Subcutaneous adipose tissue (tissue), 4 donors: Measurements from ENCODE around the gene CAMSAP1. TPM values are rescaled to one million over a fixed set of nuclear protein-coding genes. Genes with fewer than 3 reads are reported as not detected.

Source experiments
- total RNA-seq, 4 donors: library from RNA; depleted of rRNA; stranded (reverse); fragments of >200 nt; gene quantifications; one replicate each; pipeline ENCODE4 v1.1.0, GENCODE V29; 2016
- TF ChIP-seq, protein P1 (sequence below): fragments of 450-650 bp; IDR thresholded peaks from one replicate; pipeline ENCODE4 v1.5.1; 2016; ENCODE audit warnings: low read depth, mild to moderate bottlenecking, control low read depth, antibody characterized with exemption, moderate library complexity

Gene CAMSAP1
- total RNA-seq, 4 donors from 2014 or later = 23.6 to 35.0 (median 24.1) TPM

DNA sequence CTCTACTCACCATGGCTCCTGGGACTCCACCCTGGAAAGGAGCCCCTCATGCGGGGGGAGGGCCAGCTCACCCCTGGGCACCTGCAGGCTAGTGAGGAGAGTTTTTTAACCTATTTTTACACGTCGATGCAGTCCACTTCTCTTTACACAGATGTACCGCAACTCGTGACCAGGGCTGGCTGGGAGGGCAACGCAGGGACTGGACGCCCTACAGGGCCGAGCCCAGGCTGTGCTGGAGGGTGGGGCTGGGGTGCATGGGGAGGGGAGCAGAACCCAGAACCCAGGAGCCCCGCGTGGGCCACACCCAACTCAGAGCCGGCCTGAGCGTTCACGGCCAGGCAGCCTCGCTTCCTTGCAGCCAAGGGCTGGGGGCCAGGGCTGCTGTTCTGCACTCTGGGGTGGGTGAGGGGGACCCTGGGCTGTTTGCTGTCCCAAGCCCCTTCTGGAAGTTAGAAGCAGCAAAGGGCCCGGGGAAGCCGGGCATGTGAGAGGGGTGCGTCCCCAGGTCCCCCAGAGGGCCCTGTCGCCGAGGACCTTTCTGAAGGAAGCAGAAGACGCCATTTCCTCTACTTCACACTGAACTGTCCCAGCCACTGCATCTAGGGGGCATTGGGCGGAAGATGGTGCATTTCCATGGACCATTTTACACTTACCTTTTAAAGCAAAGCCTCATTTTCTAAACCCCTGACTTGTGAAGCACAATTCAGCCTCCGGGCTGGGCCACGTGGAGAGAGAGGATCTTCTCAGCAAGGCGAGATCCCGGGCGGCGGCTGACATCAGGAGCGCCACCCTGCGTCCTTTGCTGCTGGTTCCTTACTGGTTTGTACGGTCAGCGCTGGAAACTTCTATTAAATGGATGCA, 114.8 kb downstream of the CAMSAP1 start:
- TF ChIP-seq, protein P1, sequence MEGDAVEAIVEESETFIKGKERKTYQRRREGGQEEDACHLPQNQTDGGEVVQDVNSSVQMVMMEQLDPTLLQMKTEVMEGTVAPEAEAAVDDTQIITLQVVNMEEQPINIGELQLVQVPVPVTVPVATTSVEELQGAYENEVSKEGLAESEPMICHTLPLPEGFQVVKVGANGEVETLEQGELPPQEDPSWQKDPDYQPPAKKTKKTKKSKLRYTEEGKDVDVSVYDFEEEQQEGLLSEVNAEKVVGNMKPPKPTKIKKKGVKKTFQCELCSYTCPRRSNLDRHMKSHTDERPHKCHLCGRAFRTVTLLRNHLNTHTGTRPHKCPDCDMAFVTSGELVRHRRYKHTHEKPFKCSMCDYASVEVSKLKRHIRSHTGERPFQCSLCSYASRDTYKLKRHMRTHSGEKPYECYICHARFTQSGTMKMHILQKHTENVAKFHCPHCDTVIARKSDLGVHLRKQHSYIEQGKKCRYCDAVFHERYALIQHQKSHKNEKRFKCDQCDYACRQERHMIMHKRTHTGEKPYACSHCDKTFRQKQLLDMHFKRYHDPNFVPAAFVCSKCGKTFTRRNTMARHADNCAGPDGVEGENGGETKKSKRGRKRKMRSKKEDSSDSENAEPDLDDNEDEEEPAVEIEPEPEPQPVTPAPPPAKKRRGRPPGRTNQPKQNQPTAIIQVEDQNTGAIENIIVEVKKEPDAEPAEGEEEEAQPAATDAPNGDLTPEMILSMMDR = no peak

DNA sequence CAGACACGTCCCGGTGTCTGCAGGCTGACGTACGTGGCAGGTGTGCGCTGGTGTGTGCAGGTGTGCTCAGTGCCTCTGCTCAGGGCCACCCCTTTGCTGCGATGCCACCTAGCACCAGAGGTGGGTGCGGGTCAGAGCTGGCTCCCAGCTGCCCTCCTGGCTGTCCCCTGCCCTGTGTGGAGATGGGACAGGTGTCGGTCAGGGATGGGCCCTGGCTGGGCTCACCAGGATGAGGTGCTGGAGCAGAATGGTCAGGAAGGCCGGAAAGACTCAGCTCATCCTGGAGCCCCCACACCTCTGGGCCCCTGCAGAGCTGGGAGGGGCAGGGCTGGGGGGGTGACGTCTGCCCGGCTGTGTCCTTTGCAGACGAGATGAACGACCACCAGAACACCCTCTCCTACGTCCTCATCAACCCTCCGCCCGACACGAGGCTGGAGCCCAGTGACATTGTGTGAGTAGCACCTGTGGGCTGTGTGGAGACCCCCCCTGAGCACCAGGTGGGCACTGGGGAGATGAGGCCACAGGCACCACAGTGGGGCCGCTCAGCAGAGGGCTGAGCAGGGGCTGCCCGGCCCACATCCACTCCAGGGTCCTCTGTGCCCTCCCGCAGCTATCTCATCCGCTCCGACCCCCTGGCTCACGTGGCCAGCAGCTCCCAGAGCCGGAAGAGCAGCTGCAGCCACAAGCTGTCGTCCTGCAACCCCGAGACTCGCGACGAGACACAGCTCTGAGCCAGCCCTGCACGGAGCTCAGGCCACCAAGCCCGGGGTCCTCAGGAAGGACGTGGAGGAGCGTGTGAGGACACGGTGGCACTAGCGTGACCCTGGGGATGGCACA, 115.7 kb downstream of the CAMSAP1 start:
- TF ChIP-seq, protein P1 = no peak

DNA sequence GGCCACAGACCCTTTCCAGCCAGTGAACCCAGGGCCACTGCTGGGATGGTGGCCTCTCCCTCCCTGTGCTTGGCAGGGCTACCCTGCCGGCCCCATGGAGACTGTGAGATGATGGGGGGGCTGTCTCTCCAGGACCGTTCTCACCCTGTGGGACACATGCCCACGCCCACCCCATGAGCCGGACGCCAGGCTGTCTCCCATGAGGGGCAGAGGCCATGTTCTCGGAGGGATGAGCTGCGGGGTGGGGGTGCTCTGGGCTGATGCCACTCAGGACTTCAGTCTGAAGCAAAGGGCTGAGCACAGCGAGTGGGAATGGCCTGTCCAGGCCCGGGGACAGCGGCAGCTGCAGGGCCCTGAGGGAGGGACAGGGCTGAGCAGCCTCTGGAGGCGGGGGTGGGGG, 116.5 kb downstream of the CAMSAP1 start:
- TF ChIP-seq, protein P1 = no peak

DNA sequence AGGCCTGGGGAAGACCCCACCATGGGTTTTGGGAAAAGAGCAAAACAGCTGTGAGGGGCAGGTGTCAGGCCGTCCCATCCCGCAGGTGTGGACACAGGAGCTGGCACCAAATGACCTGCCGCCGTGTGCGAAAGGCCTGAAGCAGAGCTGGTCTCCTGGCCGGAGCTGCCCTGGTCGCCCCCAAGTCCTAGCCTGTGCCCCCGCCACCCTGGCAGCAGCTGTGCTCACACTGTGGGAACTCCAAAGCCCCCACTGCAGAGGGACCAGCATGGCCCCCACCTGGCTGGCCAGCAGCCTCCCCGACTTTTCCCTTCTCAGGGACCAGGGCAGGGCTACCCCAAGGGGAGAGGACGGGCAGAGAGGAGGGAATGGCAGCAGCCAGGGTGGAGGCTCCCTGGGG, 117.0 kb downstream of the CAMSAP1 start:
- TF ChIP-seq, protein P1 = no peak

DNA sequence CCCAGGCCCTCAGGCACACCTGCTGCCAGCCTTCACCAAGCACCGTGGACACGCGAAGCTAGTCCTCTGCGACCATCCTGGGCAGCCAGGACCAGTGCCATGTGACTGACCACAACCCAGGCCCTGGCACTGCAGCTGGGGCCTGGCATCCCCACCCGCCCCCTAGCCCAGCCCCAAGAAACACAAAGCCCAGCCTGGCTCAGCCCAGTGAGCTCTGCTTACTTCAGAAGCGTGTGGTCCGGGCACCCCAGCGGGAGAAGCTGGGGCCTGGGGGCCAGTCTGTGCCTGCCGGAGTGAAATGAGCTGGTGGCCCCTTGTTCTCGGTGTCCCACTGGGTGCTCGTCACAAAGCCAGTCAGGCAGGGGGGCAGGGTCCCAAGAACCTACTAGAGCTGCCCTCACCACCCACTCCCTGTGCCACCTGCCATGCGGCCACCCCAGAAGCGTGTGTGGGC, 117.5 kb downstream of the CAMSAP1 start:
- TF ChIP-seq, protein P1 = no peak

DNA sequence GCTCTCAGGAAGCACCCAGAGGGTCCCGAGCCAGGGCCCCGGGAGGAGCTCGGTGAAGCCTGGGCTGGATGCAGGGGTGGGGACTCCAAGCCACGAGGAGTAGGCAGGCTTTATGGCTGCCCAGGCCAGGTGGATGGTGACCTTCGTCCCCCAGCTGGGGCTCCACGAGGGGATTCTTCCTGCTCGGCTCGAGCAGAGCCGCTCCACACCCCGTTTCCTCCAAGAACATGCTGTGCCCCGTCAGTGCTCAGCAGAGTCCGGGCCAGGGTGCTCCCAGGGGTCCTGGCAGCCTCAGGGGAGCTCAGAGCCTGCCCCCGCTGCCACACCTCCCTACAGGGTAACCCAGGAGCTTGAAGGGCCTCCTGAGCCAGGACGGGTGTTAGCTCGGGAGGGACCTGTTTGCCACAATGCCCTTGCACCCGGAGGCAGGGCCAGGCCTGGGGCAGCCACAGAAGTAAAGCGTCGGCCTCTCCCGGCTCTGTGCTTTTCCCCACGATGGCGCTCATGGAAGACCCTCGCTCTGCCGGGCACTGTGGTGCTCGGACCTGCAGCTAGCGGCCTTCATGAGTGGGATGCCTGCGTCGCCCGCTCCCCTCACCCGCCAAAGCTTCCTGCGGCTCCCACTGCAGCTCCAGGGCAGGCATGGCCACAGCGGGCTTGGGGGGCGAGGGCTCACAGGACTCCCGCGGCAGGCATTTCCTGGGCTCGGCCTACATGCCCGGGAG, 118.6 kb downstream of the CAMSAP1 start:
- TF ChIP-seq, protein P1 = no peak
